Activated CD8-positive, alpha-beta T cell treated with anti-CD3 and anti-CD28 coated beads, Interleukin-2, amount 10 ng/mL, durations not matched to agents 7 days and 5 days (primary cell): ENCODE data around the gene NABP2. TPM values are rescaled to one million over a fixed set of nuclear protein-coding genes. Genes with fewer than 3 reads are reported as not detected.

Source experiments
- ATAC-seq: fragments of 150-1000 bp; cut with Tn5 transposase; one replicate; pipeline ENCODE4 v1.10.0; 2021; ENCODE audit warnings: moderate library complexity
- CTCF ChIA-PET: fragments of 350-600 bp; sonication (Branson Sonifier 250); formaldehyde crosslinking; loops from one replicate; lab custom pipeline; 2021; ENCODE audit warnings: antibody characterized with exemption; lab: Charles Lee
- POLR2A ChIA-PET: fragments of 350-600 bp; sonication (Branson Sonifier 250); formaldehyde crosslinking; loops from one replicate; lab custom pipeline; 2021; ENCODE audit warnings: antibody characterized with exemption; lab: Charles Lee
- DNase-seq: peaks from one replicate; pipeline ENCODE4 v3.0.0-alpha.2; 2020
- H3K27ac Mint-ChIP-seq: one replicate; pipeline ENCODE4 v1.8.0; 2021; ENCODE audit warnings: mild to moderate bottlenecking, mixed read lengths
- H3K27me3 Mint-ChIP-seq: one replicate; pipeline ENCODE4 v1.8.0; 2021; ENCODE audit warnings: low read depth, mixed read lengths
- H3K36me3 Mint-ChIP-seq: one replicate; pipeline ENCODE4 v1.8.0; 2021; ENCODE audit warnings: low read depth, mixed read lengths
- H3K4me1 Mint-ChIP-seq: one replicate; pipeline ENCODE4 v1.8.0; 2021; ENCODE audit warnings: low read depth, mixed read lengths
- H3K4me3 Mint-ChIP-seq: one replicate; pipeline ENCODE4 v1.8.0; 2021; ENCODE audit warnings: mild to moderate bottlenecking, mixed read lengths
- H3K9me3 Mint-ChIP-seq: one replicate; pipeline ENCODE4 v1.8.0; 2022; ENCODE audit warnings: mixed read lengths; ENCODE audit not compliant: insufficient read depth
- total RNA-seq, 2 experiments: library from RNA; stranded (reverse); gene quantifications; one replicate each; pipeline ENCODE4 v1.2.3, GENCODE V29; 2021

Gene NABP2
- total RNA-seq, 2 experiments from 2014 or later: 64.3 to 69.5 TPM

DNA sequence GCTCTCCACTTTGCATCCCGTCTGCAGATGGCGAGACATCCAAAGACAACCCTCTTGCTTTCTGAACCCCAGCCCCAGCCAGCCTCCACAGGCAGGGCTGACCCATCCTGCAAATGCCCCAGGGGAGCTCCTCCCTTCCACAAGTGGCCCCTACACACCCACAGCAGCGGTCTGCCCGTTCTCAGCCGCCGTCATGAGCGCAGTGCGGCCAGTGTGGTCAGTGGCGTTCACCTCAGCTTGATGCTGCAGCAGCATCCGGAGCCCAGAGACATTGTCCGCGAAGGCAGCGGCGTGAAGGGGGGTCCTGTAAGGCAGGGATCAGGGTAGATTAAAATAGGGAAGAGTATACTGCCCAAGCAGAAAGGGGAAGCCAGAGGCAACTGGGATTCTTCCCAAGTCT is 20.4 kb downstream of the NABP2 start:
- Mint-ChIP-seq H3K27ac (no peak overlapping the region), H3K4me3 (no peak overlapping the region), H3K4me1 (no peaks in the 10 kb centered on the region), H3K27me3 (no peaks in the 10 kb centered on the region), H3K36me3 (peaks cover 44% of the 10 kb centered on the region), H3K9me3 (no peaks in the 10 kb centered on the region)
- ATAC-seq (no peak), DNase-seq (no peak)
- ChIA-PET CTCF (no interaction called here), POLR2A (no interaction called here)

DNA sequence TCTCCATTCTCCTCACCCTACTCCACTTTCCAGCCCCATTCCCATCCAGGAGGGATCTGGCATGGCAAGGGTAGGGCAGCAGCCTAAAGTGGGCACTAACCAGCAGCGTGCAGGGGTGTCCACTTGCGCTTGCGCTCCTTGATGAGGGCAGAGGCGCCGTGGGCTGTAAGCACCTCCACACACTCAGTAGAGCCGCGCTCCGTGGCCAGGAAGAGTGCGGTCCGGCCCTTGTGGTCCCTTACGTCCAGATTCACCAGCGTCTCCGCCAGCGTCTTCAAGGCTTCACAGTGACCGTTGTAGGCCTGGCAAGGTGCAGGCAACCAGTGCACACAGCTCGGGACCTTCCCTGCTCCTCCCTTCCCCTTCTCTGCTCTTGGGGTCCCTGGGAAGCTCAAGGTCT is 23.8 kb downstream of the NABP2 start:
- no peak overlapping the region for H3K4me3 Mint-ChIP-seq
- no peaks in the 10 kb centered on the region for H3K9me3 Mint-ChIP-seq
- ChIA-PET CTCF (no interaction called here), POLR2A (interaction anchor here (1.0 kb wide), 1 partner anchor 79 kb away, joined by 3 read pairs; no protein-coding TSS in a partner anchor)
- DNase-seq (no peak), ATAC-seq (no peak)
- H3K4me1 Mint-ChIP-seq: no peaks in the 10 kb centered on the region
- H3K27ac Mint-ChIP-seq: no peak overlapping the region
- peaks cover 46% of the 10 kb centered on the region for H3K36me3 Mint-ChIP-seq
- H3K27me3 Mint-ChIP-seq: no peaks in the 10 kb centered on the region

DNA sequence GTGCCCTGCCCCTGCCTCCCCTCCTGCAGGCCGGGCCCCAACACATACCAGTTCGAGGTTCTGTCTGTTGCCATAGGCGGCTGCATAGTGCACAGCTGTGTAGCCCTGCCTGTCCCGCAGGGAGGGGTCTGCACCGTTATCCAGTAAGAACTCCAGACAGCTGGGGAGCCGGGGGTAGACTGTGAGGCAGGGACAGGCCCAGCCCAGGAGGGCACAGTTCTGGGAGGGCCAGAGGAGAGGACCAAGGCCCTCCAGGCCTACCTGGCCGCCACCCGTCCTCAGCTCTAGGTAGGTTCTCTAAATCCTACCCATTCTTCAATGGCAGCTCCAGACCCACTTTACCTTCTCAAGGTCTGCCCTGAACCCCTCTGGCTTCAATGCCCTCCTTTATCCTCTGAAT is 24.6 kb downstream of the NABP2 start:
- H3K27ac Mint-ChIP-seq: no peak overlapping the region
- no peaks in the 10 kb centered on the region for H3K9me3 Mint-ChIP-seq
- no peaks in the 10 kb centered on the region for H3K4me1 Mint-ChIP-seq
- ChIA-PET POLR2A (interaction anchor here (0.6 kb wide), 1 partner anchor 559 kb away, joined by 3 read pairs; no protein-coding TSS in a partner anchor), CTCF (interaction anchor here (1.6 kb wide), 1 partner anchor 10 kb away, joined by 3 read pairs; the partner anchor contains the start of gene ANKRD52)
- H3K4me3 Mint-ChIP-seq: no peak overlapping the region
- H3K36me3 Mint-ChIP-seq: peaks cover 54% of the 10 kb centered on the region
- ATAC-seq: no peak
- no peaks in the 10 kb centered on the region for H3K27me3 Mint-ChIP-seq
- no peak for DNase-seq

DNA sequence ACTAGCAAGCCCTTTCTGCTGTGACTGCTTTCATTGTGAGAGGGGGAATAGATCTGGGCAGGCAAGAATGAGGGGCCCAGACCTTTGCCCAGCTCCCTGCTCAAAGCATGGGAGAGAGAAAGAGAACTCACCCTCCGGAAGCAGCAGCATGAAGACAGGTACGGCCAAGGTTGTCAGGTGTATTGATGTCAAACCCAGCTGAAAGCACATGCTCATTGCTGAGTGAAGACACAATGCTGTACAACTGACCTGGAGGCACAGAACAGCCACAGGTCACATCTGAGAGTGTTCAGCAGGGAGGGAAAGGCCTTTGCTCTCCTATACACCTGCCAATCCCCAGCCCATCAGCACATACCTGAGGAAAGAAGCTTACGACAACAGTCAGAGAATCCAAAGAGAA is 28.5 kb downstream of the NABP2 start:
- ChIA-PET POLR2A (no interaction called here), CTCF (interaction anchor here (1.0 to 1.2 kb wide), 2 partner anchors 39 to 257 kb away, joined by 3 read pairs; no protein-coding TSS in a partner anchor)
- DNase-seq (no peak), ATAC-seq (no peak)
- H3K27me3 Mint-ChIP-seq: no peaks in the 10 kb centered on the region
- peaks cover 43% of the 10 kb centered on the region for H3K36me3 Mint-ChIP-seq
- H3K9me3 Mint-ChIP-seq: no peaks in the 10 kb centered on the region
- peaks cover 14% of the 10 kb centered on the region for H3K4me1 Mint-ChIP-seq
- no peak overlapping the region for H3K4me3 Mint-ChIP-seq
- H3K27ac Mint-ChIP-seq: no peak overlapping the region

DNA sequence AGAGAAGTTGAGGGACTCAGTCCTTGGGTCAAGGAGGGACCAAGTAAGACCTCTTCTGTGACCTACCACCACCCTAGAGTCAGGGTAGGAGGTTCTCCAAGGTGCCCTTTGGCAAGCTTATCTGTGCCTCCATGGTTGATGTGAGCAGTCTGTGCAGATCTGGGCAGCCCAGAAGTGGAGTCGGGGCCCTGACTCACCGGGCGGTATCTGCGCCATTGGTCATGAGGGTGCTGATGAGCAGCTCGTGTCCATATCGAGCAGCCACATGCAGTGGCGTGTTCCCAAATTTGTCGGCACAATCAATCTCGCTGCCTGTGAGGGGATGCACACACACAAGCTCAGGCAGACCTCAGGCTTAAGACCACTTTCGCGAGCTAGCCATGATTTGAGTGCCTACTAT is 28.9 kb downstream of the NABP2 start:
- H3K27me3 Mint-ChIP-seq: no peaks in the 10 kb centered on the region
- CTCF ChIA-PET: interaction anchor here (1.0 to 1.2 kb wide), 3 partner anchors 40 to 257 kb away, joined by 3 read pairs; no protein-coding TSS in a partner anchor
- H3K27ac Mint-ChIP-seq: no peak overlapping the region
- peaks cover 40% of the 10 kb centered on the region for H3K36me3 Mint-ChIP-seq
- DNase-seq (no peak), ATAC-seq (no peak)
- no peaks in the 10 kb centered on the region for H3K9me3 Mint-ChIP-seq
- H3K4me3 Mint-ChIP-seq: no peak overlapping the region
- H3K4me1 Mint-ChIP-seq: peaks cover 14% of the 10 kb centered on the region
- POLR2A ChIA-PET: interaction anchor here (1.0 kb wide), 1 partner anchor 94 kb away, joined by 3 read pairs; no protein-coding TSS in a partner anchor

DNA sequence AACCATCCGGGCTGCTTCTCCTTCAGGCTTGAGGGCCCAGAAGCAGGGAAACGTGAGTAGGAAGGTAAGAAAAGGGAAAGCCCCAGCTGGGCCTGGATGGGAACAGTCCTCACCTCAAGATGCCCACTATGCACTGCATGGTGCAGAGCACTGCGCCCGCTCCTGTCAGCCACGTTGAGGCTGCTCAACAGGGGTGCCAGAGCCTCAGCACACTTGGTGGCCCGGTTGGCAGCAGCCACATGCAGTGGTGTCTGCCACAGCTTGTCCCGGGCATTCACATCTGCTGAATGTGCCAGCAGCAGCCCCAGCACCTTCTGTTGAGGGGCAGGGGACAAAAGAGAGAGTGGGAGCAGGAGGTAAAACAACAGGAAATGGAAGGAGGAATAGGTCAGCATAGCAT is 31.5 kb downstream of the NABP2 start:
- CTCF ChIA-PET: interaction anchor here (1.9 to 3.0 kb wide), 2 partner anchors 11 to 34 kb away, joined by 9 to 11 read pairs; partner anchors contain the start of genes COQ10A and RNF41
- POLR2A ChIA-PET: no interaction called here

DNA sequence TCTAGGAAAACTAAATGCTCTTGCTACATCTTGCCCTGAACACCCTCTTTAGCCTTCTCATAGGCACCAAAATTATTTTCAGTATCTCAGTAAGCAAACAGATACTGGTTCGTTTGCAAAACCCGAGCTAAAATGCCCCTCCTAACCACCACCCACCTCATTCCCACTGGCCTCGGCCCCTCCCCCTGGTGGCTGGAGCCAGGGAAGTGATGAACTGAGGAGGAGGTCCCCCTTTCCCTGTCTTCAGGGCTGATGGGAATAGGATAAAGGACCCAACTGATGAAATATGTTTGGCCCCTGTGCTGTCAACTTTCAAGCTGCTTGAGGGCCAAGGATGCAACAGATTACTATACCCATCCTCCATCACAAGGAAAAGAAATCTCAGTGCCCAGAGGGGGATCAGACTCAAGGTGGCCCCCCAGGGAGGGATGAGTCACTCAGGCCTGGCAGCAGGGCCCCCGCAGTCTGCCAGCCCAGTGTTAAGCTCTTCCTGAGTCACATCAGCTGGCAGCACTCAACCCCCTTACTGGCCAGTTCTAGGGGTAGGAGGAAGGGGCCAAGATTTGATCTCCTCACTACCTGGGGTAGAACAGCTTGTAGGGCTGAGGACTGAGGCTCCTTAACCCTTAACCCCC is 32.3 kb downstream of the NABP2 start:
- Mint-ChIP-seq H3K9me3 (no peaks in the 10 kb centered on the region), H3K4me1 (peaks cover 20% of the 10 kb centered on the region), H3K4me3 (peak overlapping the region; percentile 83), H3K27me3 (no peaks in the 10 kb centered on the region), H3K27ac (peak overlapping the region; percentile 61), H3K36me3 (peaks cover 36% of the 10 kb centered on the region)
- DNase-seq: no peak
- POLR2A ChIA-PET: interaction anchor here (1.0 to 1.3 kb wide), 2 partner anchors 10 to 67 kb away, joined by 3 to 7 read pairs; no protein-coding TSS in a partner anchor
- CTCF ChIA-PET: interaction anchor here (0.8 to 3.0 kb wide), 5 partner anchors 10 to 137 kb away, joined by 3 to 11 read pairs (median 9); partner anchors contain the start of genes COQ10A and RNF41
- no peak for ATAC-seq

More for the DNA sequence above, 31.5 kb downstream of the NABP2 start:
- no peaks in the 10 kb centered on the region for H3K27me3 Mint-ChIP-seq
- H3K9me3 Mint-ChIP-seq: no peaks in the 10 kb centered on the region
- no peak overlapping the region for H3K4me3 Mint-ChIP-seq
- no peak for ATAC-seq
- peaks cover 20% of the 10 kb centered on the region for H3K4me1 Mint-ChIP-seq
- no peak overlapping the region for H3K27ac Mint-ChIP-seq
- H3K36me3 Mint-ChIP-seq: peaks cover 36% of the 10 kb centered on the region
- DNase-seq: no peak

DNA sequence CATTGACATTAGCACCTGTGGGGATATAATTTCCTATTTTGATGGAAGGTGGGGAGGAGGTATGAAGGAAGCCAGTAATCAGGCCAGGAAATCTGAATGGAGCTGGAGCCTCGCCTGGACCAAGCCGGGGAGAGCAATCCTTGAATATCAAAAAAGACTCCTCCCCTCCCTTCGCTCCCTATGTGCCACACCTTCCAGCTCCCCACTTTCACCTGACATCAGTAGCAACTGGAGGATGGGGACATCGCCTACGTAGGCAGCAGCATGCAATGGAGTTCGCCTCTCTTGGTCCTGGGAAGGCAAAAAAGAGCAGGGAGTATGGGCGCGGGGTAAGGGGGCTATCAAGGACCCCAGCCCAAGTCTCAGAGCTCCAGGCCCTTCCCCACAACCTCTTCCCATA is 32.9 kb downstream of the NABP2 start:
- peak overlapping the region; percentile 61 for H3K27ac Mint-ChIP-seq
- ATAC-seq: no peak
- H3K36me3 Mint-ChIP-seq: peaks cover 31% of the 10 kb centered on the region
- no peak for DNase-seq
- H3K27me3 Mint-ChIP-seq: no peaks in the 10 kb centered on the region
- ChIA-PET POLR2A (interaction anchor here (1.0 to 1.3 kb wide), 2 partner anchors 9 to 67 kb away, joined by 3 to 7 read pairs; no protein-coding TSS in a partner anchor), CTCF (interaction anchor here (0.8 to 3.0 kb wide), 6 partner anchors 10 to 137 kb away, joined by 3 to 11 read pairs (median 9); partner anchors contain the start of genes COQ10A, RNF41 and SMARCC2)
- no peaks in the 10 kb centered on the region for H3K9me3 Mint-ChIP-seq
- H3K4me1 Mint-ChIP-seq: peaks cover 20% of the 10 kb centered on the region
- peak overlapping the region; percentile 83 for H3K4me3 Mint-ChIP-seq

DNA sequence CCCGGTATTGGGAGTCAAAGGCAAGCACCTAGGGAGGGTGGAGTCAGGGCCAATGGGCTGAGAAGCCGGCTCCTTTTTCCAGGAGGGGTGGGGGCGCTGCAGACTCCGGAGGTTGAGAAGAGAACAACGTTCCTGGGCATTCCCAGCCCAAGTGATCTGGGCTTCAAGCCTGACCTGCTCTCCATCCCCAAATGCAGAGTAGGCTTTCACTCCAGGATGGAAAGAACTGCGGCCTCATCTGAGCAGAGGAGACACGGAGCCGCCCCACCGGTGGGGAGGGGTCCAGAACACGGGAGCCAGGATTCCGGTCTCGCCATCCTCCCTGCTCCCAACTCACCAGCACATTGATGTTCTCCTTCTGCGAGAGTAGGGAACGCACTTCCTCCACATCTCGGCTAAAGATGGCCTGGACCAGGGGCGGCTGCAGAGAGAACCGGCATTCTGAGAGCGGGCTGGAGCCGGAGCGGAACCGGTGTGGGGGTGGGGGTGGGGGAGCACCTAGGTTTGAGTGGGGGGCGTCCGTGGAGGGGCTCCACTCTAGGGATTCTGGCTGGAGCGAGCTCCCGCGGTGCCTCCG is 33.4 kb downstream of the NABP2 start:
- ChIA-PET POLR2A (interaction anchor here (0.7 to 1.3 kb wide), 6 partner anchors 9 to 79 kb away, joined by 3 to 7 read pairs (median 3); partner anchors contain the start of gene RNF41), CTCF (interaction anchor here (0.6 to 3.0 kb wide), 24 partner anchors 9 to 206 kb away, joined by 3 to 18 read pairs (median 4); partner anchors contain the start of genes CNPY2, COQ10A, RNF41 and SMARCC2)
- Mint-ChIP-seq H3K36me3 (peaks cover 28% of the 10 kb centered on the region), H3K9me3 (no peaks in the 10 kb centered on the region), H3K4me3 (peak overlapping the region; percentile 83), H3K27ac (peak overlapping the region; percentile 75), H3K4me1 (peaks cover 20% of the 10 kb centered on the region), H3K27me3 (no peaks in the 10 kb centered on the region)
- ATAC-seq (peak; percentile 25), DNase-seq (peak; percentile 26)

DNA sequence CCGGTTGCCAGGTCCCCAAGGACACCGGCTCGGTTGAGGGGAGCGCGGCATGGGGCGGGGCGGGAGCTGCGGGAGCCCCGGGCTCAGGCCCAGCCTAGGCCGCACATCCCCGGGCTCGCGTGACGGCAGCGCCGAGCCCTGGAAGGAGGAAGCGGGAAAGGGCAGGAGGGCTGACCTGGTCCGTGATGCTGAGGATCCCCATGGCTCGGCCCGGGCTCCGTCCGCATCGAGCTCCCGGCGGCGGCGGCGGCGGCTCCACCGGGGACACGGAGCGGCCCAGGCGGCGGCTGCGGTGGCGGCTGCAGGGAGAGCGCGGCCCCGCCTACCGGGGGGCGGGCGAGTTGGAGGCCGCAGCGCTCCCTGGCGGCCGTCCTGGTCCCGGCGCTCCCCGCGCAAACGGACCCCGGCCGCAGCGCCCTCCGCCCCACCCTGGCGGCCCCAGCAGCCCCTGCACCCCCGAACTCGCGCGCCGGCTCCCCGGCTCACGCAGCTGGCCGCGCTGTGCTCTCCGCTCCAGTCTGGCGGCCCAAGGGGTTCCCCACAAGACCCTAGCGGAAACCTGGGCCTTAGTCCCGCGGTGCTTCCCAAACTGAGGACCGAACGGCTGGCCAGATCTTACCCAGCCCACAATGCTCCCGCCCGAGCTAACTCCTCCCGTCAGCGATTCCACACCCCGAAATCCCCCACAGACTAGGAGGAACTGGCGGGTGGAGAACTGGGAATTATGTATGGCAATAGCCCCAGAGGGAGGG is 34.1 kb downstream of the NABP2 start, which contains the start of gene ANKRD52:
Gene ANKRD52, minus strand, starts transcription at position 317 of the 752 bp plus-strand sequence. Its CDS starts 115 bp downstream, at position 202.
- H3K9me3 Mint-ChIP-seq: no peaks in the 10 kb centered on the region
- POLR2A ChIA-PET: interaction anchor here (0.7 to 1.9 kb wide), 6 partner anchors 18 to 140 kb away, joined by 3 to 7 read pairs (median 4); partner anchors contain the start of genes CNPY2, RNF41 and ZC3H10

More for the DNA sequence above, 34.1 kb downstream of the NABP2 start, which contains the start of gene ANKRD52:
- CTCF ChIA-PET: interaction anchor here (0.6 to 2.9 kb wide), 26 partner anchors 9 to 205 kb away, joined by 3 to 18 read pairs (median 4); partner anchors contain the start of genes CNPY2, COQ10A, RNF41 and SMARCC2
- Mint-ChIP-seq H3K4me3 (peak within 1 kb of the TSS; percentile 86), H3K27me3 (no peaks in the 10 kb centered on the region), H3K4me1 (peaks cover 20% of the 10 kb centered on the region), H3K27ac (peak within 1 kb of the TSS; percentile 83), H3K36me3 (peaks cover 21% of the 10 kb centered on the region)
- DNase-seq (peak; percentile 81), ATAC-seq (peak; percentile 96)
